Suprapubic skin (tissue), 4 donors: ENCODE data around the gene PPP2R5A. TPM values are rescaled to one million over a fixed set of nuclear protein-coding genes. Genes with fewer than 3 reads are reported as not detected.

Source experiments
- DNase-seq, 2 donors: peaks; one replicate each; pipeline ENCODE4 v3.0.0-alpha.2; 2019; ENCODE audit warnings: low spot score in 2 of 2
- H3K27ac ChIP-seq: fragments of 200-600 bp; sonication (generic); one replicate; pipeline ENCODE4 v1.5.1; 2019
- H3K27me3 ChIP-seq: fragments of 200-600 bp; sonication (generic); one replicate; pipeline ENCODE4 v1.5.1; 2019
- H3K36me3 ChIP-seq: fragments of 200-600 bp; sonication (generic); one replicate; pipeline ENCODE4 v1.5.1; 2019
- H3K4me1 ChIP-seq: fragments of 200-600 bp; sonication (generic); one replicate; pipeline ENCODE4 v1.5.1; 2019
- H3K4me3 ChIP-seq: fragments of 200-600 bp; sonication (generic); one replicate; pipeline ENCODE4 v1.5.1; 2019; ENCODE audit warnings: mild to moderate bottlenecking
- H3K9me3 ChIP-seq: fragments of 200-600 bp; sonication (generic); one replicate; pipeline ENCODE4 v1.5.1; 2019
- CTCF ChIP-seq, 2 donors: fragments of 200-600 bp in 1 of 2; fragments of 450-650 bp in 1 of 2; sonication (generic) in 1 of 2; IDR thresholded peaks; one replicate each; pipeline ENCODE4 v1.5.1; 2016 to 2019; ENCODE audit warnings: antibody characterized with exemption in 2 of 2, mild to moderate bottlenecking in 1 of 2, moderate library complexity in 1 of 2
- EP300 ChIP-seq: sonication (generic); formaldehyde crosslinking; IDR thresholded peaks from one replicate; pipeline ENCODE4 v1.6.1; 2017; ENCODE audit warnings: antibody characterized with exemption
- POLR2A ChIP-seq, 2 donors: fragments of 450-650 bp; IDR thresholded peaks; one replicate each; pipeline ENCODE4 v1.6.1; 2017; ENCODE audit warnings: antibody characterized with exemption in 2 of 2, mild to moderate bottlenecking in 2 of 2, moderate library complexity in 2 of 2
- POLR2AphosphoS5 ChIP-seq, 3 donors: sonication (generic); formaldehyde crosslinking; IDR thresholded peaks; one replicate each; pipeline ENCODE4 v1.6.1; 2017; ENCODE audit warnings: antibody characterized with exemption in 3 of 3
- WGBS: methylation state at CpG from one replicate; pipeline ENCODE4 v1.1.5; 2018; 5-methylcytosine and 5-hydroxymethylcytosine counted together
- total RNA-seq, 4 donors: library from RNA; depleted of rRNA; stranded (reverse); fragments of >200 nt; gene quantifications; one replicate each; pipeline ENCODE4 v1.1.0, GENCODE V29; 2016

PPP2R5A gene
- total RNA-seq, 4 donors from 2014 or later = 44.6 to 58.2 (median 50.5) TPM

DNA sequence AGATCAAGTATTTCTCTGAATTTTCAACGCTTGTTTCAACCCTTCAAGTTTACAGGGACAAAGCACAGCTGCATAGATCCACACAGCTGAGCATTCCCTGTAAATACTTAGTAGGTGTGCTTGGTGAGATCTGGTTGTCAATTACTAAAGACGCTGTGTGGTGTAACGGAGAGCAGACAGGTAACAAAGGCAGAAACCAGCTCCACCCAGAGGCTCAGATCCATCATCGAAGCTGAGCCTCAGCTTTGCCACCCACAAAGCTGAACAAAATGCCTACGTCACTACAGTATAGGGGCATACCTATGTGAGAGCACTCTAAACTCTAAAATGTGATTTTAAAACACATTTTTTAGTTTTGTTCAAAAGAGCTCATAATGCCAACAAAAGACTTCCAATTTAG, 90.8 kb downstream of the PPP2R5A start:
- H3K9me3 ChIP-seq = no peaks in the 10 kb centered on the region
- 85% methylated on average over 5 of the region's 5 CpGs for WGBS
- DNase-seq = no peak

GRCh38 chr1:212377644-212378043, 92.4 kb downstream of the PPP2R5A start:
- Histone ChIP-seq H3K36me3 (peaks cover 26% of the 10 kb centered on the region), H3K27ac (no peak overlapping the region), H3K4me3 (no peak overlapping the region), H3K27me3 (no peaks in the 10 kb centered on the region), H3K9me3 (no peaks in the 10 kb centered on the region), H3K4me1 (no peaks in the 10 kb centered on the region)
- WGBS = 88% methylated on average over 3 of the region's 3 CpGs
- TF ChIP-seq CTCF (IDR thresholded peaks at IDR 0.05) (no peak), EP300 (no peak), POLR2AphosphoS5 (IDR thresholded peaks at IDR 0.05) (no peak), POLR2A (IDR thresholded peaks at IDR 0.05) (no peak)
- no peak for DNase-seq

More for the DNA sequence above, 90.8 kb downstream of the PPP2R5A start:
- peaks cover 26% of the 10 kb centered on the region for H3K36me3 ChIP-seq
- H3K27me3 ChIP-seq = no peaks in the 10 kb centered on the region
- H3K4me1 ChIP-seq = no peaks in the 10 kb centered on the region
- H3K4me3 ChIP-seq = no peak overlapping the region
- H3K27ac ChIP-seq = no peak overlapping the region
- TF ChIP-seq EP300 (no peak), POLR2A (IDR thresholded peaks at IDR 0.05) (no peak), POLR2AphosphoS5 (IDR thresholded peaks at IDR 0.05) (no peak), CTCF (IDR thresholded peaks at IDR 0.05) (no peak)

DNA sequence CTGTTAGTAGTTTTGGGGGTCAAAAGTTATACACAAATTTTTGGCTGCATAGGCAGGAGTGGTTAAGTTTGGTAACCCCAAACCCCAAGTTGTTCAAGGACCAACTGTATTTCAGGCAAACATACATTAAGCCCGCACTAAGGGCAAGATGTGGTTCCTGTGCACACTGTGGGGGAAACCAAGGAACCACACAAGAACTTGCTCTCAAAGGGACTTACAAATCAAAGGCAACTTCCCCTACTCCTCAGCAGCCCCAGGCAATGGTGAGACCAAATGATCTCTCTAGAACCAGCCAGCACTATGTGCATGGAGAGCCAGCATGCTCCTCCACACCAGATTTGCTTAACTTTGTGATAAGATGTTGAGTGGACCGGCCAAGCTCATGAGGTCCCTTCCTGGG, 94.2 kb downstream of the PPP2R5A start:
- TF ChIP-seq CTCF (IDR thresholded peaks at IDR 0.05) (no peak), POLR2A (IDR thresholded peaks at IDR 0.05) (no peak), POLR2AphosphoS5 (IDR thresholded peaks at IDR 0.05) (no peak), EP300 (no peak)
- no peaks in the 10 kb centered on the region for H3K27me3 ChIP-seq
- H3K27ac ChIP-seq = no peak overlapping the region
- H3K4me1 ChIP-seq = no peaks in the 10 kb centered on the region
- 100% methylated on average over 2 of the region's 2 CpGs for whole genome bisulfite sequencing
- DNase-seq = no peak
- H3K36me3 ChIP-seq = peaks cover 38% of the 10 kb centered on the region
- H3K4me3 ChIP-seq = no peak overlapping the region
- H3K9me3 ChIP-seq = no peaks in the 10 kb centered on the region

DNA sequence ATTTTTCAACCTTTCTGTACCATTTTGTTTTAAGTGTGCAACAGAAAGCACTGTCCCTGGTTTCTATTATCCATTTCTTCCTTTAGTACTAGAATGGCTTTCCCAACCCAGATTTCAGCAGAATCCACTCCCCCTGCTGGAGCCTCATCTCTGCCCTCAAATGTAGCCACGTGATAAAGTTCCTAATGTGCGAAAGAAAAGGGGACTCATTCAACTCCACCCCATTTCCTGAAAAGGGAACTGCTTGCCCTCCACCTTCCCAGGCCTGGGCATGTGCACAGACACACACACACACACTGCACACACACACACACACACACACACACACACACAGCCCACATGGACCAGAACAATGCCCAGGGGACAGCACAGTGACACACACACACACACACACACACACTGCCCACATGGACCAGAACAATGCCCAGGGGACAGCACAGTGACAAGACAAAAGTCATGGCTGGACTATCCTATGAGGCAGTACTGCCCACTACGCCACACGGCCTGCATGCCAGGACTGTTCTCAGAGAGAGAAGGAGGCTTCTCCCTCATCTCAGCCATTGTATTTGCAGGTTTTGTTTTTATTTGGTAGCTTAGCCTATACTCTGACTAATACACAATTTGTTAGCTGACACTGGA, 96.3 kb downstream of the PPP2R5A start:
- no peaks in the 10 kb centered on the region for H3K4me1 ChIP-seq
- WGBS = 76% methylated on average over 4 of the region's 4 CpGs
- TF ChIP-seq CTCF (IDR thresholded peaks at IDR 0.05) = no peak
- no peak for TF ChIP-seq EP300
- TF ChIP-seq POLR2AphosphoS5 (IDR thresholded peaks at IDR 0.05) = no peak
- TF ChIP-seq POLR2A (IDR thresholded peaks at IDR 0.05) = no peak

DNA sequence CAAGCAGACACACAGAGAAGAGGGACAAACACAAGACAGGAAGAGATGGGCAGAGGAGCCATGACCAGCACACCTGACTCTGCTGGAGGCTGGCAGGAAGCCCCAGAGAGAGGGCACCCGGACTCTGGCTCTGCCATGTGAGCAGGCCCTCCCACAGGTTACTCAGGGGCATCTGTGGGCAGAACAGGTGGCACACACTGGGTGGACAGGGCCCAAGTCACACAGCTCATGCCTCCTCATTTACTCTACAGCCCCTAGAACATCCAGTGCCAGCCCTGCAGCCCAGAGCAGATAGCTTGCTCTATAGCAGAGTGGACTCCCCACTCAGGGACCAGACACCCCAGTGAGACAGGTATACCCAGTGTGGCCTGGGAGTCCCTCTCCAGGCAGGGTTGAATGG, 100.8 kb downstream of the PPP2R5A start:
- H3K27ac ChIP-seq = no peak overlapping the region
- H3K36me3 ChIP-seq = peaks cover 35% of the 10 kb centered on the region
- H3K4me3 ChIP-seq = no peak overlapping the region
- WGBS = 75% methylated on average over 1 of the region's 1 CpG
- H3K27me3 ChIP-seq = no peaks in the 10 kb centered on the region
- H3K9me3 ChIP-seq = no peaks in the 10 kb centered on the region
- DNase-seq = no peak
- no peak for TF ChIP-seq POLR2AphosphoS5 (IDR thresholded peaks at IDR 0.05)
- TF ChIP-seq CTCF (IDR thresholded peaks at IDR 0.05) = no peak
- no peak for TF ChIP-seq EP300
- no peak for TF ChIP-seq POLR2A (IDR thresholded peaks at IDR 0.05)
- no peaks in the 10 kb centered on the region for H3K4me1 ChIP-seq

More for the DNA sequence above, 96.3 kb downstream of the PPP2R5A start:
- no peak for DNase-seq
- no peaks in the 10 kb centered on the region for H3K27me3 ChIP-seq
- H3K4me3 ChIP-seq = no peak overlapping the region
- peaks cover 57% of the 10 kb centered on the region for H3K36me3 ChIP-seq
- H3K27ac ChIP-seq = no peak overlapping the region
- H3K9me3 ChIP-seq = no peaks in the 10 kb centered on the region
